ENCODE measurements around the gene INF2.

DNA sequence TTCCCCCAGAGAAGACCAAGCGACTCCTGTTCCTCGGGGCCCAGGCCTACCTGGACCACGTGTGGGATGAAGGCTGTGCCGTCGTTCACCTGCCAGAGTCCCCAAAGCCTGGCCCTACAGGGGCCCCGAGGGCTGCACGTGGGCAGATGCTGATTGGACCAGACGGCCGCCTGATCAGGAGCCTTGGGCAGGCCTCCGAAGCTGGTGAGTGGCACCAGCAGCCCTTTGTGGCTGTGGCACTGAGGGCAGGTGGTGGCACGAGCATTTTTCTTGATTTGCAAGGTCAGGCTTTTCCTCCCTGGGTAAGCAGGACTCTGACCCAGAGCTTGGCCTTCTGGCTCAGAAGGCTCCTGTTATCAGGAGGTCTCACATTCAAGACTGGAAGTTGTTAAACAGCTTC, 66.2 kb downstream of the INF2 start:
- TF ChIP-seq POLR2AphosphoS5 (IDR thresholded peaks at IDR 0.05) (no peak), POLR2A (IDR thresholded peaks at IDR 0.05) (no peak)
- TF ChIP-seq, protein P1, sequence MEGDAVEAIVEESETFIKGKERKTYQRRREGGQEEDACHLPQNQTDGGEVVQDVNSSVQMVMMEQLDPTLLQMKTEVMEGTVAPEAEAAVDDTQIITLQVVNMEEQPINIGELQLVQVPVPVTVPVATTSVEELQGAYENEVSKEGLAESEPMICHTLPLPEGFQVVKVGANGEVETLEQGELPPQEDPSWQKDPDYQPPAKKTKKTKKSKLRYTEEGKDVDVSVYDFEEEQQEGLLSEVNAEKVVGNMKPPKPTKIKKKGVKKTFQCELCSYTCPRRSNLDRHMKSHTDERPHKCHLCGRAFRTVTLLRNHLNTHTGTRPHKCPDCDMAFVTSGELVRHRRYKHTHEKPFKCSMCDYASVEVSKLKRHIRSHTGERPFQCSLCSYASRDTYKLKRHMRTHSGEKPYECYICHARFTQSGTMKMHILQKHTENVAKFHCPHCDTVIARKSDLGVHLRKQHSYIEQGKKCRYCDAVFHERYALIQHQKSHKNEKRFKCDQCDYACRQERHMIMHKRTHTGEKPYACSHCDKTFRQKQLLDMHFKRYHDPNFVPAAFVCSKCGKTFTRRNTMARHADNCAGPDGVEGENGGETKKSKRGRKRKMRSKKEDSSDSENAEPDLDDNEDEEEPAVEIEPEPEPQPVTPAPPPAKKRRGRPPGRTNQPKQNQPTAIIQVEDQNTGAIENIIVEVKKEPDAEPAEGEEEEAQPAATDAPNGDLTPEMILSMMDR (IDR thresholded peaks at IDR 0.05): no peak

Measured in gastroesophageal sphincter (tissue), 3 donors.